GM18867 (cell line): ENCODE measurements around the gene TOR1AIP1.
"Not testable (repeated sequence)": the region's sequence is repeated elsewhere in the genome, so short reads cannot be mapped to it uniquely, and the experiment has no call there.

ENCODE experiments used
- ATAC-seq: cut with Tn5 transposase; IDR thresholded peaks from one replicate; pipeline ENCODE4 v1.9.1; 2021; ENCODE audit warnings: mild to moderate bottlenecking, moderate library complexity; ENCODE audit not compliant: unreplicated experiment

The TOR1AIP1 gene

GRCh38 chr1:179937668-179938254 lies 55.7 kb downstream of the TOR1AIP1 start:
- no peak for ATAC-seq

GRCh38 chr1:179938752-179939151 lies 56.7 kb downstream of the TOR1AIP1 start:
- no peak for ATAC-seq

- ATAC-seq: no peak
These were observed 57.9 kb downstream of the TOR1AIP1 start for GRCh38 chr1:179939941-179940340.

- ATAC-seq: no peak
These were observed 59.4 kb downstream of the TOR1AIP1 start for GRCh38 chr1:179941454-179941853.

GRCh38 chr1:179950651-179951050 lies 68.6 kb downstream of the TOR1AIP1 start:
- ATAC-seq: no peak

GRCh38 chr1:179951383-179952144 lies 69.5 kb downstream of the TOR1AIP1 start:
- ATAC-seq: no peak

GRCh38 chr1:179952186-179952585 lies 70.1 kb downstream of the TOR1AIP1 start:
- no peak for ATAC-seq

GRCh38 chr1:179953974-179954492 lies 71.9 kb downstream of the TOR1AIP1 start:
- ATAC-seq: peak; percentile 28

GRCh38 chr1:179954493-179955286 lies 72.6 kb downstream of the TOR1AIP1 start, which contains the start of gene CEP350:
CEP350 (plus strand) TSS chr1:179954810; CDS start chr1:179986182, 31,372 bp downstream.
- peak; percentile 88 for ATAC-seq

GRCh38 chr1:179955287-179955680 lies 73.2 kb downstream of the TOR1AIP1 start:
- ATAC-seq: no peak

- no peak for ATAC-seq
These were observed 73.6 kb downstream of the TOR1AIP1 start for GRCh38 chr1:179955731-179956130.

- ATAC-seq: no peak
These were observed 76.3 kb downstream of the TOR1AIP1 start for GRCh38 chr1:179958359-179958758.

GRCh38 chr1:179962168-179962567 lies 80.1 kb downstream of the TOR1AIP1 start:
- not testable (repeated sequence) for ATAC-seq

- no peak for ATAC-seq
These were observed 84.5 kb downstream of the TOR1AIP1 start for GRCh38 chr1:179966551-179966950.

GRCh38 chr1:179968284-179968993 lies 86.4 kb downstream of the TOR1AIP1 start:
- ATAC-seq: no peak

- no peak for ATAC-seq
These were observed 87.2 kb downstream of the TOR1AIP1 start for GRCh38 chr1:179968994-179969919.
